Measurements from ENCODE around the gene ENTPD6. TPM values are rescaled to one million over a fixed set of nuclear protein-coding genes. Genes with fewer than 3 reads are reported as not detected.

ENTPD6 gene
- polyA plus RNA-seq, 1 donor = 46.7 TPM

Other genes with a start within 250 kb of the ENTPD6 start
- 0.30 TPM for gene CST7, start 246.4 kb upstream of the ENTPD6 start, polyA plus RNA-seq (ENCODE audit: insufficient read length)
- gene APMAP, start 203.0 kb upstream of the ENTPD6 start, polyA plus RNA-seq (ENCODE audit: insufficient read length) = 92.2 TPM
- 28.4 TPM for gene ACSS1, start 137.6 kb upstream of the ENTPD6 start, polyA plus RNA-seq (ENCODE audit: insufficient read length)
- gene VSX1, start 113.6 kb upstream of the ENTPD6 start, polyA plus RNA-seq (ENCODE audit: insufficient read length) = not detected
- 47.0 TPM for gene PYGB, start 52.4 kb downstream of the ENTPD6 start, polyA plus RNA-seq (ENCODE audit: insufficient read length)
- 50.4 TPM for gene ABHD12, start 195.1 kb downstream of the ENTPD6 start, polyA plus RNA-seq (ENCODE audit: insufficient read length)
- gene GINS1, start 212.0 kb downstream of the ENTPD6 start, polyA plus RNA-seq (ENCODE audit: insufficient read length) = 30.6 TPM